DOHH2 (cell line): ENCODE results near the gene VAPB.

Experiments used
- H3F3A ChIP-seq: fragments of 200-600 bp; sonication (generic), shearing (Covaris generic); 2 replicates; pipeline ENCODE4 v1.6.0; 2016; ENCODE audit warnings: antibody characterized with exemption, mild to moderate bottlenecking; ENCODE audit not compliant: control insufficient read depth, insufficient read depth
- H3K27ac ChIP-seq: fragments of 200-600 bp; sonication (generic); 2 replicates; pipeline ENCODE4 v1.5.1; 2014; ENCODE audit warnings: low read depth, mild to moderate bottlenecking, low read length, moderate library complexity
- H3K27me3 ChIP-seq: fragments of 200-600 bp; sonication (generic); 2 replicates; pipeline ENCODE4 v1.6.1; 2014; ENCODE audit warnings: mild to moderate bottlenecking, low read length, mixed read lengths; ENCODE audit not compliant: control insufficient read depth
- H3K36me3 ChIP-seq: fragments of 200-600 bp; sonication (generic); 2 replicates; pipeline ENCODE4 v1.6.1; 2014; ENCODE audit warnings: mild to moderate bottlenecking, low read length, moderate library complexity, mixed read lengths; ENCODE audit not compliant: control insufficient read depth
- H3K4me1 ChIP-seq: fragments of 200-600 bp; sonication (generic); 2 replicates; pipeline ENCODE4 v1.6.1; 2014; ENCODE audit warnings: mild to moderate bottlenecking, low read length, mixed read lengths; ENCODE audit not compliant: control insufficient read depth
- H3K4me2 ChIP-seq: fragments of 200-600 bp; sonication (generic); 2 replicates; pipeline ENCODE4 v1.6.0; 2014; ENCODE audit warnings: mild to moderate bottlenecking, low read length, moderate library complexity
- H3K4me3 ChIP-seq: fragments of 200-600 bp; sonication (generic); 2 replicates; pipeline ENCODE4 v1.5.1; 2014; ENCODE audit warnings: mild to moderate bottlenecking, low read length, mixed read lengths
- H3K79me2 ChIP-seq: fragments of 200-600 bp; sonication (generic); 2 replicates; pipeline ENCODE4 v1.6.1; 2014; ENCODE audit warnings: mild to moderate bottlenecking, low read length, mixed read lengths; ENCODE audit not compliant: control insufficient read depth
- H3K9me2 ChIP-seq: fragments of 200-600 bp; sonication (generic); replicated peaks from 2 replicates; pipeline ENCODE4 v1.6.1; 2014; ENCODE audit warnings: mild to moderate bottlenecking, low read length, mixed read lengths; ENCODE audit not compliant: control insufficient read depth
- H3K9me3 ChIP-seq: fragments of 200-600 bp; sonication (generic); 2 replicates; pipeline ENCODE4 v1.6.1; 2014; ENCODE audit warnings: antibody characterized with exemption, low read length, mixed read lengths; ENCODE audit not compliant: control insufficient read depth, insufficient read depth
- H4K20me1 ChIP-seq: fragments of 200-600 bp; sonication (generic); 2 replicates; pipeline ENCODE4 v1.6.0; 2014; ENCODE audit warnings: low read depth, mild to moderate bottlenecking, antibody characterized with exemption, low read length, moderate library complexity; ENCODE audit not compliant: control insufficient read depth, insufficient read depth
- EZH2phosphoT487 ChIP-seq: fragments of 200-600 bp; sonication (generic); IDR thresholded peaks from 2 replicates; pipeline ENCODE4 v1.6.1; 2017; ENCODE audit warnings: borderline replicate concordance, mild to moderate bottlenecking, antibody characterized with exemption, low read length, moderate library complexity, mixed read lengths
- TF ChIP-seq, protein P1 (sequence below): fragments of 200-600 bp; sonication (generic); IDR thresholded peaks from one replicate; pipeline ENCODE4 v1.5.1; 2014; ENCODE audit warnings: antibody characterized with exemption, mild to moderate bottlenecking, low read depth, low read length; ENCODE audit not compliant: poor library complexity, severe bottlenecking

Gene VAPB

DNA sequence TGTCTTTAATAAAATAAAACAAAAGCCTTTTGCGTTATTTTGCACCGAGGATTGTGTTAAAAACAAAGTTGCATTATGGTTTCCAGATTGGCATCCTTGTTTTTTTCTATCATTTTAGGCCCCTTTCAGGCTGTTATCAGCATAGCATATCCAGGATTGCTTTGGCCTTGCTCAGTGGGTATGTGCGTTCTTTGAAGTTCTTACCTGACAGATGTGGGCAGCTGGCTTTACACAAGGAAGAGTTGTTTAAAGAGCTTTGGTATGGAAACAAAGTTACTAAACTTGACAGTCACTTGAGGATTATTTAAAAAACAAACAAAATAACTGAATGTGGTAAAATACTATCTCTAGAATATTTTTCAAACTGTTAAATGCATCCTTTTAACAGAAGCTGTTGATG, 6.6 kb downstream of the VAPB start:
- H3K36me3 ChIP-seq, result peaks cover 72% of the 10 kb centered on the region
- peaks cover 42% of the 10 kb centered on the region for H4K20me1 ChIP-seq
- no peaks in the 10 kb centered on the region for H3K9me2 ChIP-seq
- H3K79me2 ChIP-seq, result peaks cover 100% of the 10 kb centered on the region
- TF ChIP-seq, protein P1, sequence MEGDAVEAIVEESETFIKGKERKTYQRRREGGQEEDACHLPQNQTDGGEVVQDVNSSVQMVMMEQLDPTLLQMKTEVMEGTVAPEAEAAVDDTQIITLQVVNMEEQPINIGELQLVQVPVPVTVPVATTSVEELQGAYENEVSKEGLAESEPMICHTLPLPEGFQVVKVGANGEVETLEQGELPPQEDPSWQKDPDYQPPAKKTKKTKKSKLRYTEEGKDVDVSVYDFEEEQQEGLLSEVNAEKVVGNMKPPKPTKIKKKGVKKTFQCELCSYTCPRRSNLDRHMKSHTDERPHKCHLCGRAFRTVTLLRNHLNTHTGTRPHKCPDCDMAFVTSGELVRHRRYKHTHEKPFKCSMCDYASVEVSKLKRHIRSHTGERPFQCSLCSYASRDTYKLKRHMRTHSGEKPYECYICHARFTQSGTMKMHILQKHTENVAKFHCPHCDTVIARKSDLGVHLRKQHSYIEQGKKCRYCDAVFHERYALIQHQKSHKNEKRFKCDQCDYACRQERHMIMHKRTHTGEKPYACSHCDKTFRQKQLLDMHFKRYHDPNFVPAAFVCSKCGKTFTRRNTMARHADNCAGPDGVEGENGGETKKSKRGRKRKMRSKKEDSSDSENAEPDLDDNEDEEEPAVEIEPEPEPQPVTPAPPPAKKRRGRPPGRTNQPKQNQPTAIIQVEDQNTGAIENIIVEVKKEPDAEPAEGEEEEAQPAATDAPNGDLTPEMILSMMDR, result no peak
- TF ChIP-seq EZH2phosphoT487, result no peak
- H3K27me3 ChIP-seq, result no peaks in the 10 kb centered on the region
- no peak overlapping the region for H3K4me2 ChIP-seq
- no peak overlapping the region for H3K27ac ChIP-seq
- H3K4me1 ChIP-seq, result peaks cover 31% of the 10 kb centered on the region
- 0 out of 2 replicates have a peak, but pooled peaks cover under 1% of the 10 kb centered on the region for H3F3A ChIP-seq
- H3K4me3 ChIP-seq, result no peak overlapping the region
- H3K9me3 ChIP-seq, result no peaks in the 10 kb centered on the region

DNA sequence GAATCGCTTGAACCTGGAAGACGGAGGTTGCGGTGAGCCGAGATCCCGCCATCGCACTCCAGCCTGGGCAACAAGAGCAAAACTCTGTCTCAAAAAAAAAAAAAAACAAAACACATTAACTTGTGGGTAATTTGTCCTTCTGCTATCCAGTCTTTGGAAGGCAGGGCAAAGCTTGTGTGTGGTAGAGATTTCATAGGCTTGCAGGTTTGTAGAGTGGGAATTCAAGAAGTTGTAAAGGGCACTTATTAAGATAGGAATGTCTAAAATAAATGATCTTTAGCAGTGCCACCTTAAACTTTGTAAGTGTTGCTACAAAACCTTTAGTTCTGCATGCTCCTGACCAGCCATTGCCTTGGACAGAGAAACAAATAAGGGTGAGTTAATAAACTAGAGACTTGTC, 8.4 kb downstream of the VAPB start:
- H3K27ac ChIP-seq, result no peak overlapping the region
- no peak overlapping the region for H3K4me2 ChIP-seq
- H3K9me2 ChIP-seq, result no peaks in the 10 kb centered on the region
- peaks cover 31% of the 10 kb centered on the region for H3K4me1 ChIP-seq
- H3F3A ChIP-seq, result 0 out of 2 replicates have a peak, but pooled peaks cover 3% of the 10 kb centered on the region
- no peaks in the 10 kb centered on the region for H3K27me3 ChIP-seq
- peaks cover 60% of the 10 kb centered on the region for H3K36me3 ChIP-seq
- H4K20me1 ChIP-seq, result peaks cover 41% of the 10 kb centered on the region
- no peaks in the 10 kb centered on the region for H3K9me3 ChIP-seq
- peaks cover 100% of the 10 kb centered on the region for H3K79me2 ChIP-seq
- no peak overlapping the region for H3K4me3 ChIP-seq
- TF ChIP-seq, protein P1, result no peak
- TF ChIP-seq EZH2phosphoT487, result no peak

DNA sequence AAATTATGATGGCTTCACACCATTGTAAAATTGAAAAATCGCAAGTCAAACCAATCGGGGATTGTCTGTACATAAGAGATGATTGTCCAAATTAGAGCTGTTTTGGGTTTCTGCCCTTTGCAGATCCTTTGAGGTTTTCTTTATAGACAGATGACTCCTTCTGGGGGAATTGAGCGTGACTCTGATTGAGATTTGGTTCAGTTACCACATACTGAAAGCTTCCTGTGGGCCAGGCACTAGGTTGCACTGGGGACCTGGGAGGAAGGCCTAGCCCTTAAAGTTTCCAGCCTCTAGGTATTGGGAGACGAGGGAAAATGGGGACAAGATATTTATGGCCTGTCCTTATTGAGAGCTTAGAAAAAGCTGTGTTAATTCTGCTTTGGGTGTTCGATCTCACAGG, 9.2 kb downstream of the VAPB start:
- H3K4me1 ChIP-seq, result peaks cover 39% of the 10 kb centered on the region

More for the DNA sequence above, 9.2 kb downstream of the VAPB start:
- peaks cover 45% of the 10 kb centered on the region for H4K20me1 ChIP-seq
- no peaks in the 10 kb centered on the region for H3K9me2 ChIP-seq
- no peaks in the 10 kb centered on the region for H3K9me3 ChIP-seq
- H3K4me2 ChIP-seq, result no peak overlapping the region
- peaks cover 3% of the 10 kb centered on the region; the same call in 1 of the 2 replicates for H3F3A ChIP-seq
- peaks cover 54% of the 10 kb centered on the region for H3K36me3 ChIP-seq
- no peak for TF ChIP-seq EZH2phosphoT487
- TF ChIP-seq, protein P1, result no peak
- H3K27me3 ChIP-seq, result no peaks in the 10 kb centered on the region
- H3K79me2 ChIP-seq, result peaks cover 100% of the 10 kb centered on the region
- no peak overlapping the region for H3K27ac ChIP-seq
- H3K4me3 ChIP-seq, result no peak overlapping the region
